Measurements from ENCODE around the gene STK10.

- TF ChIP-seq CTCF (IDR thresholded peaks at IDR 0.05) (no peak), POLR2A (IDR thresholded peaks at IDR 0.05) (no peak)
Observed at GRCh38 chr5:172048170-172048422, 139.9 kb downstream of the STK10 start.
